Measurements from ENCODE around the gene PALM3.

DNA sequence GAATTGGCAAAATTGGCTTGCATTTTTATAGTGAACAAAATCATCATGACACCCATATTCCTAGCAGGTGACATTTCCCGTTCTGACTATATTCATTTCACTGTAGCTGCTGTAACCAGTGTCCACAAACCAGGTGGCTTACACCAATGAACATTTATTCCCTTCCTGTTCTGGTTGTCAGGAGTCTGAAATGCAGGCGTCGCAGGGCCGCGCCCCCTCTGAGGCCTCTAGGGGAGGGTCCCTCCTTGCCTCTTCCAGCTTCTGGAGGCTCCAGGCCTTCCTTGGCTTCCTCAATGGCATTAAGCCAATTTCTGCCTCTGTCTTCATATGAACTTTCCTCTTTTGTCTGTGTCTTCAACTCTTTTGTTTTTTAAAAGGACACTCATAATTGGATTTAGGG lies 40.4 kb downstream of the PALM3 start:
- TF ChIP-seq RB1 (IDR thresholded peaks at IDR 0.05; ENCODE audit: borderline replicate concordance), result no peak
- TF ChIP-seq ZNF274 (IDR thresholded peaks at IDR 0.05; ENCODE audit: insufficient read depth, insufficient read length), result no peak
- TF ChIP-seq CBX5 (IDR thresholded peaks at IDR 0.05; ENCODE audit: low read depth), result no peak
- TF ChIP-seq TCF7 (IDR thresholded peaks at IDR 0.05; ENCODE audit: borderline replicate concordance), result no peak
- TF ChIP-seq, protein P1, sequence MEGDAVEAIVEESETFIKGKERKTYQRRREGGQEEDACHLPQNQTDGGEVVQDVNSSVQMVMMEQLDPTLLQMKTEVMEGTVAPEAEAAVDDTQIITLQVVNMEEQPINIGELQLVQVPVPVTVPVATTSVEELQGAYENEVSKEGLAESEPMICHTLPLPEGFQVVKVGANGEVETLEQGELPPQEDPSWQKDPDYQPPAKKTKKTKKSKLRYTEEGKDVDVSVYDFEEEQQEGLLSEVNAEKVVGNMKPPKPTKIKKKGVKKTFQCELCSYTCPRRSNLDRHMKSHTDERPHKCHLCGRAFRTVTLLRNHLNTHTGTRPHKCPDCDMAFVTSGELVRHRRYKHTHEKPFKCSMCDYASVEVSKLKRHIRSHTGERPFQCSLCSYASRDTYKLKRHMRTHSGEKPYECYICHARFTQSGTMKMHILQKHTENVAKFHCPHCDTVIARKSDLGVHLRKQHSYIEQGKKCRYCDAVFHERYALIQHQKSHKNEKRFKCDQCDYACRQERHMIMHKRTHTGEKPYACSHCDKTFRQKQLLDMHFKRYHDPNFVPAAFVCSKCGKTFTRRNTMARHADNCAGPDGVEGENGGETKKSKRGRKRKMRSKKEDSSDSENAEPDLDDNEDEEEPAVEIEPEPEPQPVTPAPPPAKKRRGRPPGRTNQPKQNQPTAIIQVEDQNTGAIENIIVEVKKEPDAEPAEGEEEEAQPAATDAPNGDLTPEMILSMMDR (IDR thresholded peaks at IDR 0.05 in 2 of 3, conservative IDR thresholded peaks at IDR 0.05 in 1 of 3; ENCODE audit: control insufficient read depth in 2 of 3, extremely low read depth in 1 of 3, insufficient read depth in 1 of 3, low read depth in 3 of 3, low read length in 3 of 3), result no peak
- TF ChIP-seq MYC (IDR thresholded peaks at IDR 0.05; ENCODE audit: insufficient read depth, insufficient read length, insufficient replicate concordance, low read length, severe bottlenecking), result no peak
- no peak for TF ChIP-seq STAT1 (conservative IDR thresholded peaks at IDR 0.05)
- no peak for TF ChIP-seq NFIC (IDR thresholded peaks at IDR 0.05; ENCODE audit: low read depth, low read length)
- no peak for TF ChIP-seq EZH2 (IDR thresholded peaks at IDR 0.05; ENCODE audit: borderline replicate concordance, control insufficient read depth, low read depth, low read length)
- TF ChIP-seq POLR2A (IDR thresholded peaks at IDR 0.05; ENCODE audit: low read depth, low read length), result no peak
- no peak for TF ChIP-seq SRF (IDR thresholded peaks at IDR 0.05; ENCODE audit: low read depth in 2 of 2, low read length in 2 of 2)

Data from GM12878 (cell line).